ENCODE measurements around the gene TES. TPM values are rescaled to one million over a fixed set of nuclear protein-coding genes. Genes with fewer than 3 reads are reported as not detected.

The TES gene
- total and polyA plus RNA-seq, 2 experiments from 2014 or later = 37.3 to 38.3 TPM

DNA sequence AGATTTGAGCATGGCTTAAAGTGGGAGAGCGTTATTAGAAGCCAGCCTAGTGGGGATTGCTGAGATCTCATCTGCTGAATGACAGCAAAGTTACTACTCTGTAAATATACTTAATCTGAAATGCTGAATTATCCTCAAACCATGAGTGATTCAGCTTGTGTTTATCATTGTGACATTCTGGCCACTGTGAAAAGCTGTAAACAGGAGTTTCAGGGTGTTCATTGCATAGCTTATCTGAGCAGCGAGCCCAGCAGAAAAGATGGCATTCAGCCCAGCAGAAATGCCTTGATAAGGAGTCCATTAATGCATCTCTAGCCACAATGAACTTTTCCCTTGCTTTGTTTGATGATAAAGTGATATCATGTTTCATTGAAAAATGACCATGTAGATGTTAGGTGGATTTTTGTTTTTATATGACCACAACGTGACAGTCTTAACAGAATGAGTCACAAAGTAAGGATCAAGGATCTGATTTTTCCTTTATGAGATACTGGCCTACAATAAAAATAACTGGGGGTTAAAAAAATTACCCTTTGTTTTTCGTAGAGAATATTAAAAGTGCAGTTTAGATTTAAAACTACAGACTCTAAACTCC, 7.8 kb downstream of the TES start (continued):
- TF ChIP-seq, protein P1, sequence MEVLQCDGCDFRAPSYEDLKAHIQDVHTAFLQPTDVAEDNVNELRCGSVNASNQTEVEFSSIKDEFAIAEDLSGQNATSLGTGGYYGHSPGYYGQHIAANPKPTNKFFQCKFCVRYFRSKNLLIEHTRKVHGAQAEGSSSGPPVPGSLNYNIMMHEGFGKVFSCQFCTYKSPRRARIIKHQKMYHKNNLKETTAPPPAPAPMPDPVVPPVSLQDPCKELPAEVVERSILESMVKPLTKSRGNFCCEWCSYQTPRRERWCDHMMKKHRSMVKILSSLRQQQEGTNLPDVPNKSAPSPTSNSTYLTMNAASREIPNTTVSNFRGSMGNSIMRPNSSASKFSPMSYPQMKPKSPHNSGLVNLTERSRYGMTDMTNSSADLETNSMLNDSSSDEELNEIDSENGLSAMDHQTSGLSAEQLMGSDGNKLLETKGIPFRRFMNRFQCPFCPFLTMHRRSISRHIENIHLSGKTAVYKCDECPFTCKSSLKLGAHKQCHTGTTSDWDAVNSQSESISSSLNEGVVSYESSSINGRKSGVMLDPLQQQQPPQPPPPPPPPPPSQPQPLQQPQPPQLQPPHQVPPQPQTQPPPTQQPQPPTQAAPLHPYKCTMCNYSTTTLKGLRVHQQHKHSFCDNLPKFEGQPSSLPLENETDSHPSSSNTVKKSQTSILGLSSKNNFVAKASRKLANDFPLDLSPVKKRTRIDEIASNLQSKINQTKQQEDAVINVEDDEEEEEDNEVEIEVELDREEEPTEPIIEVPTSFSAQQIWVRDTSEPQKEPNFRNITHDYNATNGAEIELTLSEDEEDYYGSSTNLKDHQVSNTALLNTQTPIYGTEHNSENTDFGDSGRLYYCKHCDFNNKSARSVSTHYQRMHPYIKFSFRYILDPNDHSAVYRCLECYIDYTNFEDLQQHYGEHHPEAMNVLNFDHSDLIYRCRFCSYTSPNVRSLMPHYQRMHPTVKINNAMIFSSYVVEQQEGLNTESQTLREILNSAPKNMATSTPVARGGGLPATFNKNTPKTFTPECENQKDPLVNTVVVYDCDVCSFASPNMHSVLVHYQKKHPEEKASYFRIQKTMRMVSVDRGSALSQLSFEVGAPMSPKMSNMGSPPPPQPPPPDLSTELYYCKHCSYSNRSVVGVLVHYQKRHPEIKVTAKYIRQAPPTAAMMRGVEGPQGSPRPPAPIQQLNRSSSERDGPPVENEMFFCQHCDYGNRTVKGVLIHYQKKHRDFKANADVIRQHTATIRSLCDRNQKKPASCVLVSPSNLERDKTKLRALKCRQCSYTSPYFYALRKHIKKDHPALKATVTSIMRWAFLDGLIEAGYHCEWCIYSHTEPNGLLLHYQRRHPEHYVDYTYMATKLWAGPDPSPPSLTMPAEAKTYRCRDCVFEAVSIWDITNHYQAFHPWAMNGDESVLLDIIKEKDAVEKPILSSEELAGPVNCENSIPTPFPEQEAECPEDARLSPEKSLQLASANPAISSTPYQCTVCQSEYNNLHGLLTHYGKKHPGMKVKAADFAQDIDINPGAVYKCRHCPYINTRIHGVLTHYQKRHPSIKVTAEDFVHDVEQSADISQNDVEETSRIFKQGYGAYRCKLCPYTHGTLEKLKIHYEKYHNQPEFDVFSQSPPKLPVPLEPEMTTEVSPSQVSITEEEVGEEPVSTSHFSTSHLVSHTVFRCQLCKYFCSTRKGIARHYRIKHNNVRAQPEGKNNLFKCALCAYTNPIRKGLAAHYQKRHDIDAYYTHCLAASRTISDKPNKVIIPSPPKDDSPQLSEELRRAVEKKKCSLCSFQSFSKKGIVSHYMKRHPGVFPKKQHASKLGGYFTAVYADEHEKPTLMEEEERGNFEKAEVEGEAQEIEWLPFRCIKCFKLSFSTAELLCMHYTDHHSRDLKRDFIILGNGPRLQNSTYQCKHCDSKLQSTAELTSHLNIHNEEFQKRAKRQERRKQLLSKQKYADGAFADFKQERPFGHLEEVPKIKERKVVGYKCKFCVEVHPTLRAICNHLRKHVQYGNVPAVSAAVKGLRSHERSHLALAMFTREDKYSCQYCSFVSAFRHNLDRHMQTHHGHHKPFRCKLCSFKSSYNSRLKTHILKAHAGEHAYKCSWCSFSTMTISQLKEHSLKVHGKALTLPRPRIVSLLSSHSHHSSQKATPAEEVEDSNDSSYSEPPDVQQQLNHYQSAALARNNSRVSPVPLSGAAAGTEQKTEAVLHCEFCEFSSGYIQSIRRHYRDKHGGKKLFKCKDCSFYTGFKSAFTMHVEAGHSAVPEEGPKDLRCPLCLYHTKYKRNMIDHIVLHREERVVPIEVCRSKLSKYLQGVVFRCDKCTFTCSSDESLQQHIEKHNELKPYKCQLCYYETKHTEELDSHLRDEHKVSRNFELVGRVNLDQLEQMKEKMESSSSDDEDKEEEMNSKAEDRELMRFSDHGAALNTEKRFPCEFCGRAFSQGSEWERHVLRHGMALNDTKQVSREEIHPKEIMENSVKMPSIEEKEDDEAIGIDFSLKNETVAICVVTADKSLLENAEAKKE (CRISPR knock-in tag; IDR thresholded peaks at IDR 0.05) = no peak
- TF ChIP-seq, protein P2, sequence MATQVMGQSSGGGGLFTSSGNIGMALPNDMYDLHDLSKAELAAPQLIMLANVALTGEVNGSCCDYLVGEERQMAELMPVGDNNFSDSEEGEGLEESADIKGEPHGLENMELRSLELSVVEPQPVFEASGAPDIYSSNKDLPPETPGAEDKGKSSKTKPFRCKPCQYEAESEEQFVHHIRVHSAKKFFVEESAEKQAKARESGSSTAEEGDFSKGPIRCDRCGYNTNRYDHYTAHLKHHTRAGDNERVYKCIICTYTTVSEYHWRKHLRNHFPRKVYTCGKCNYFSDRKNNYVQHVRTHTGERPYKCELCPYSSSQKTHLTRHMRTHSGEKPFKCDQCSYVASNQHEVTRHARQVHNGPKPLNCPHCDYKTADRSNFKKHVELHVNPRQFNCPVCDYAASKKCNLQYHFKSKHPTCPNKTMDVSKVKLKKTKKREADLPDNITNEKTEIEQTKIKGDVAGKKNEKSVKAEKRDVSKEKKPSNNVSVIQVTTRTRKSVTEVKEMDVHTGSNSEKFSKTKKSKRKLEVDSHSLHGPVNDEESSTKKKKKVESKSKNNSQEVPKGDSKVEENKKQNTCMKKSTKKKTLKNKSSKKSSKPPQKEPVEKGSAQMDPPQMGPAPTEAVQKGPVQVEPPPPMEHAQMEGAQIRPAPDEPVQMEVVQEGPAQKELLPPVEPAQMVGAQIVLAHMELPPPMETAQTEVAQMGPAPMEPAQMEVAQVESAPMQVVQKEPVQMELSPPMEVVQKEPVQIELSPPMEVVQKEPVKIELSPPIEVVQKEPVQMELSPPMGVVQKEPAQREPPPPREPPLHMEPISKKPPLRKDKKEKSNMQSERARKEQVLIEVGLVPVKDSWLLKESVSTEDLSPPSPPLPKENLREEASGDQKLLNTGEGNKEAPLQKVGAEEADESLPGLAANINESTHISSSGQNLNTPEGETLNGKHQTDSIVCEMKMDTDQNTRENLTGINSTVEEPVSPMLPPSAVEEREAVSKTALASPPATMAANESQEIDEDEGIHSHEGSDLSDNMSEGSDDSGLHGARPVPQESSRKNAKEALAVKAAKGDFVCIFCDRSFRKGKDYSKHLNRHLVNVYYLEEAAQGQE (IDR thresholded peaks at IDR 0.05; ENCODE audit: unreplicated experiment) = no peak
- TF ChIP-seq JUNB (IDR thresholded peaks at IDR 0.05; ENCODE audit: unreplicated experiment) = no peak

DNA sequence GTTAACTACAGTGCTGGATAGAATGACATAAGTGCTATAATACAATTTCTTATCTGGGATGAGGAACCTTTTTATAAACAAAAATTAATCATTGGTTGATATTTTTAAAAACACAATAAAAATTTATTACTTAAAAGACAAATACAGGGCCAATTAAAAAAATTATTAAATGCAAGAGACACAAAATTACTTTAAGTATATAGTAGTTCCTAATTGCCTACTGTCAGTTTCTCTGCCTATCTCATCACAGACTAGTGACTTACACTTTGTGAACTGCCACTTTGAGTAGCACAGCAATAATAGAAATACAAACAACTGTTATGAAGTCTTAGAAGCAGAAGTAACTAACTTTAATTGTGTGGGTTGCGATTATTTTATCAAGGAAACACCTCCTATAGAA, 8.4 kb downstream of the TES start:
- H3K4me1 Mint-ChIP-seq = peaks cover 9% of the 10 kb centered on the region; the same call in 2 of the 3 replicates
- DNase-seq (ENCODE audit: low spot score) (no peak), ATAC-seq (no peak)
- H3K4me2 ChIP-seq = no peak overlapping the region
- no peak overlapping the region for H3K4me3 Mint-ChIP-seq
- H4K20me1 ChIP-seq (replicated peaks; ENCODE audit: insufficient read depth) = no peaks in the 10 kb centered on the region
- peaks cover 74% of the 10 kb centered on the region for H3K79me2 ChIP-seq (replicated peaks; ENCODE audit: insufficient read depth)
- H3F3A ChIP-seq (replicated peaks; ENCODE audit: low read depth) = no peaks in the 10 kb centered on the region
- H3K4me1 ChIP-seq (ENCODE audit: insufficient read depth) = peaks cover 5% of the 10 kb centered on the region; the same call in 1 of the 2 replicates
- TF ChIP-seq, protein P3, sequence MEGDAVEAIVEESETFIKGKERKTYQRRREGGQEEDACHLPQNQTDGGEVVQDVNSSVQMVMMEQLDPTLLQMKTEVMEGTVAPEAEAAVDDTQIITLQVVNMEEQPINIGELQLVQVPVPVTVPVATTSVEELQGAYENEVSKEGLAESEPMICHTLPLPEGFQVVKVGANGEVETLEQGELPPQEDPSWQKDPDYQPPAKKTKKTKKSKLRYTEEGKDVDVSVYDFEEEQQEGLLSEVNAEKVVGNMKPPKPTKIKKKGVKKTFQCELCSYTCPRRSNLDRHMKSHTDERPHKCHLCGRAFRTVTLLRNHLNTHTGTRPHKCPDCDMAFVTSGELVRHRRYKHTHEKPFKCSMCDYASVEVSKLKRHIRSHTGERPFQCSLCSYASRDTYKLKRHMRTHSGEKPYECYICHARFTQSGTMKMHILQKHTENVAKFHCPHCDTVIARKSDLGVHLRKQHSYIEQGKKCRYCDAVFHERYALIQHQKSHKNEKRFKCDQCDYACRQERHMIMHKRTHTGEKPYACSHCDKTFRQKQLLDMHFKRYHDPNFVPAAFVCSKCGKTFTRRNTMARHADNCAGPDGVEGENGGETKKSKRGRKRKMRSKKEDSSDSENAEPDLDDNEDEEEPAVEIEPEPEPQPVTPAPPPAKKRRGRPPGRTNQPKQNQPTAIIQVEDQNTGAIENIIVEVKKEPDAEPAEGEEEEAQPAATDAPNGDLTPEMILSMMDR (conservative IDR thresholded peaks at IDR 0.05; ENCODE audit: low read depth in 2 of 2) = no peak
- H2AFZ ChIP-seq = no peak overlapping the region
- no peaks in the 10 kb centered on the region for H3K27me3 Mint-ChIP-seq (ENCODE audit: insufficient read depth, low read depth, poor library complexity)
- H3K36me3 Mint-ChIP-seq (ENCODE audit: low read depth) = no peaks in the 10 kb centered on the region
- H3K27ac Mint-ChIP-seq = no peak overlapping the region
- no peak overlapping the region for H3K27ac ChIP-seq (ENCODE audit: low read depth)
- H3K9me2 ChIP-seq (ENCODE audit: insufficient read depth) = no peaks in the 10 kb centered on the region
- no peaks in the 10 kb centered on the region for H3K9me3 Mint-ChIP-seq
- H3K4me3 ChIP-seq = no peak overlapping the region
- H3K36me3 ChIP-seq (ENCODE audit: insufficient read depth) = no peaks in the 10 kb centered on the region
- no peaks in the 10 kb centered on the region for H3K27me3 ChIP-seq (ENCODE audit: insufficient read depth)
